Tibial nerve (tissue), 4 donors: ENCODE results near the gene RPL41. TPM values are rescaled to one million over a fixed set of nuclear protein-coding genes. Genes with fewer than 3 reads are reported as not detected.
"Not testable (repeated sequence)": the region's sequence is repeated elsewhere in the genome, so short reads cannot be mapped to it uniquely, and the experiment has no call there.

ENCODE experiments used
- DNase-seq, 2 donors: peaks; one replicate each; pipeline ENCODE4 v3.0.0-alpha.2; 2019; ENCODE audit warnings: low spot score in 2 of 2
- H3K27ac ChIP-seq, 4 donors: fragments of 200-600 bp; sonication (generic) in 3 of 4; one replicate each; pipeline ENCODE4 v1.5.1; 2017 to 2019; ENCODE audit warnings: mild to moderate bottlenecking in 1 of 4
- H3K27me3 ChIP-seq, 2 donors: fragments of 200-600 bp; sonication (generic) in 1 of 2; one replicate each; pipeline versions ENCODE4 v1.5.1 to v1.6.0; 2017 to 2019
- H3K36me3 ChIP-seq, 3 donors: fragments of 200-600 bp; sonication (generic); one replicate each; pipeline ENCODE4 v1.5.1; 2018 to 2019
- H3K4me1 ChIP-seq, 4 donors: fragments of 200-600 bp; sonication (generic) in 3 of 4; one replicate each; pipeline ENCODE4 v1.5.1; 2017 to 2019
- H3K4me3 ChIP-seq, 4 donors: fragments of 200-600 bp; sonication (generic) in 3 of 4; one replicate each; pipeline ENCODE4 v1.5.1; 2017 to 2019; ENCODE audit warnings: mild to moderate bottlenecking in 1 of 4, moderate library complexity in 1 of 4
- H3K9me3 ChIP-seq, 4 donors: fragments of 200-600 bp; sonication (generic) in 3 of 4; one replicate each; pipeline ENCODE4 v1.5.1; 2017 to 2019
- CTCF ChIP-seq, 5 experiments: fragments of 200-600 bp in 3 of 5; fragments of 450-650 bp in 2 of 5; sonication (generic) in 3 of 5; IDR thresholded peaks; one replicate each; pipeline ENCODE4 v1.5.1; 2016 to 2019; ENCODE audit warnings: antibody characterized with exemption in 5 of 5, mild to moderate bottlenecking in 3 of 5, moderate library complexity in 2 of 5
- EP300 ChIP-seq, 2 donors: sonication (generic); formaldehyde crosslinking; IDR thresholded peaks; one replicate each; pipeline ENCODE4 v1.6.1; 2017; ENCODE audit warnings: antibody characterized with exemption in 2 of 2, mild to moderate bottlenecking in 1 of 2
- POLR2A ChIP-seq, 2 donors: fragments of 450-650 bp; IDR thresholded peaks; one replicate each; pipeline ENCODE4 v1.6.1; 2017; ENCODE audit warnings: antibody characterized with exemption in 2 of 2, mild to moderate bottlenecking in 2 of 2, moderate library complexity in 2 of 2
- WGBS, 2 donors: methylation state at CpG; one replicate each; pipeline ENCODE4 v1.1.5; 2018; 5-methylcytosine and 5-hydroxymethylcytosine counted together
- total RNA-seq, 4 donors: library from RNA; depleted of rRNA; stranded (reverse); fragments of >200 nt; gene quantifications; one replicate each; pipeline ENCODE4 v1.1.0, GENCODE V29; 2016

RPL41 gene
- 1,000 to 10,000 TPM; 2,638 to 4,802 (median 2,805) TPM for total RNA-seq

- peak; percentile 94 to 97 for DNase-seq
- Histone ChIP-seq H3K27ac (peak within 1 kb of the TSS; percentile 87 to 97 (median 94)), H3K4me3 (peak within 1 kb of the TSS; percentile 66 to 91 (median 79)), H3K9me3 (no peaks in the 10 kb centered on the region), H3K36me3 (peaks cover 0 to 42% (median 7%) of the 10 kb centered on the region in 3 donors), H3K27me3 (no peaks in the 10 kb centered on the region), H3K4me1 (peaks cover 0 to 30% (median 9%) of the 10 kb centered on the region in 4 donors)
- TF ChIP-seq CTCF (IDR thresholded peaks at IDR 0.05): peak in 2 of 5 experiments; percentile 50 to 55
- TF ChIP-seq EP300 (IDR thresholded peaks at IDR 0.05): peak; percentile 79 to 100
- TF ChIP-seq POLR2A (IDR thresholded peaks at IDR 0.05): peak; percentile 95 to 97
- 1% methylated on average over 34 of the region's 34 CpGs for WGBS, 2 donors
These were observed at the start of gene RPL41 for GRCh38 chr12:56116267-56117081. TSS of gene RPL41 (plus strand) at chr12:56116633.

GRCh38 chr12:56071648-56072047 is 44.8 kb upstream of the RPL41 start:
- Histone ChIP-seq H3K36me3 (no peaks in the 10 kb centered on the region), H3K4me3 (no peak overlapping the region), H3K4me1 (no peaks in the 10 kb centered on the region), H3K27me3 (no peaks in the 10 kb centered on the region), H3K9me3 (no peaks in the 10 kb centered on the region), H3K27ac (no peak overlapping the region)
- 56 to 61% methylated on average over 4 of the region's 4 CpGs for WGBS, 2 donors
- no peak for DNase-seq
- TF ChIP-seq CTCF (IDR thresholded peaks at IDR 0.05) (no peak), EP300 (IDR thresholded peaks at IDR 0.05) (no peak), POLR2A (IDR thresholded peaks at IDR 0.05) (no peak)

- H3K4me3 ChIP-seq: no peak overlapping the region
- no peak for DNase-seq
- WGBS, 2 donors: 86% methylated on average over 5 of the region's 5 CpGs
- no peaks in the 10 kb centered on the region for H3K36me3 ChIP-seq
- H3K9me3 ChIP-seq: no peaks in the 10 kb centered on the region
- H3K27ac ChIP-seq: no peak overlapping the region
- TF ChIP-seq POLR2A (IDR thresholded peaks at IDR 0.05) (no peak), EP300 (IDR thresholded peaks at IDR 0.05) (no peak), CTCF (IDR thresholded peaks at IDR 0.05) (no peak)
- H3K27me3 ChIP-seq: no peaks in the 10 kb centered on the region
- H3K4me1 ChIP-seq: peaks cover 0 to 11% (median 5%) of the 10 kb centered on the region in 4 donors
These were observed 42.0 kb upstream of the RPL41 start for GRCh38 chr12:56074396-56074795.

GRCh38 chr12:56077966-56078365 is 38.5 kb upstream of the RPL41 start:
- H3K4me3 ChIP-seq, H3K27me3 ChIP-seq, H3K36me3 ChIP-seq, H3K9me3 ChIP-seq, DNase-seq: not testable (repeated sequence)
- 66 to 68% methylated on average over 9 of the region's 9 CpGs for WGBS, 2 donors
- peaks cover 0 to 21% (median 9%) of the 10 kb centered on the region in 4 donors for H3K4me1 ChIP-seq
- peak overlapping the region in 2 of 4 donors; percentile 94 to 95 for H3K27ac ChIP-seq

GRCh38 chr12:56078427-56078826 is 38.0 kb upstream of the RPL41 start:
- TF ChIP-seq POLR2A (IDR thresholded peaks at IDR 0.05): no peak
- TF ChIP-seq CTCF (IDR thresholded peaks at IDR 0.05): no peak
- no peak for TF ChIP-seq EP300 (IDR thresholded peaks at IDR 0.05)
- DNase-seq: no peak
- Histone ChIP-seq H3K4me1 (peaks cover 0 to 21% (median 9%) of the 10 kb centered on the region in 4 donors), H3K36me3 (no peaks in the 10 kb centered on the region), H3K27ac (peak overlapping the region; percentile 43 to 95 (median 93)), H3K9me3 (no peaks in the 10 kb centered on the region), H3K4me3 (peak overlapping the region in 2 of 4 donors; percentile 64 to 69), H3K27me3 (no peaks in the 10 kb centered on the region)
- whole genome bisulfite sequencing, 2 donors: 89 to 100% methylated on average over 1 of the region's 1 CpG
